ENCODE data around the gene ZNF784. TPM values are rescaled to one million over a fixed set of nuclear protein-coding genes. Genes with fewer than 3 reads are reported as not detected.
A peak's percentile ranks its signal among the peaks of the same experiment; 100 is the strongest.

ZNF784 gene
- total and polyA plus RNA-seq, 5 donors from 2014 or later, result 1.0 to 11.1 (median 1.9) TPM

- H3K4me3 Mint-ChIP-seq, result peak overlapping the region in 2 of 4 donors; percentile 12 to 17
- peaks cover 33% of the 10 kb centered on the region for H3K36me3 Mint-ChIP-seq
- Histone ChIP-seq H3K4me3 (ENCODE audit: low read depth, low read length) (no peak overlapping the region), H3K36me3 (ENCODE audit: control insufficient read depth, insufficient read depth, low read length) (peaks cover 15% of the 10 kb centered on the region), H3K27me3 (ENCODE audit: control insufficient read depth, insufficient read depth, low read length) (no peaks in the 10 kb centered on the region), H3K27ac (ENCODE audit: insufficient read depth, low read length, poor library complexity, severe bottlenecking) (no peak overlapping the region), H3K4me1 (ENCODE audit: control insufficient read depth, insufficient read depth, low read length, poor library complexity, severe bottlenecking) (peaks cover 20% of the 10 kb centered on the region), H3K9me3 (ENCODE audit: control insufficient read depth in 2 of 2, low read length in 2 of 2) (no peaks in the 10 kb centered on the region)
- ATAC-seq (ENCODE audit: low read depth in 2 of 2), result no peak
- H3K27me3 Mint-ChIP-seq, result no peaks in the 10 kb centered on the region
- peaks cover 15 to 77% (median 48%) of the 10 kb centered on the region in 4 donors for H3K4me1 Mint-ChIP-seq
- DNase-seq, result no peak
- peaks cover 0 to 2% (median 0%) of the 10 kb centered on the region in 7 donors for H3K9me3 Mint-ChIP-seq
- H3K27ac Mint-ChIP-seq, result no peak overlapping the region
These were observed 15.0 kb downstream of the ZNF784 start for GRCh38 chr19:55609326-55609725.

- Mint-ChIP-seq H3K9me3 (no peaks in the 10 kb centered on the region), H3K27me3 (no peaks in the 10 kb centered on the region), H3K36me3 (peaks cover 27% of the 10 kb centered on the region), H3K27ac (peak overlapping the region; percentile 96 to 99 (median 98)), H3K4me3 (peak overlapping the region; percentile 90 to 97 (median 94)), H3K4me1 (peaks cover 15 to 71% (median 40%) of the 10 kb centered on the region in 4 donors)
- Histone ChIP-seq H3K27ac (ENCODE audit: insufficient read depth, low read length, poor library complexity, severe bottlenecking) (peak overlapping the region; percentile 93), H3K9me3 (ENCODE audit: control insufficient read depth in 2 of 2, low read length in 2 of 2) (no peaks in the 10 kb centered on the region), H3K27me3 (ENCODE audit: control insufficient read depth, insufficient read depth, low read length) (no peaks in the 10 kb centered on the region), H3K36me3 (ENCODE audit: control insufficient read depth, insufficient read depth, low read length) (peaks cover 15% of the 10 kb centered on the region), H3K4me3 (ENCODE audit: low read depth, low read length) (no peak overlapping the region), H3K4me1 (ENCODE audit: control insufficient read depth, insufficient read depth, low read length, poor library complexity, severe bottlenecking) (peaks cover 22% of the 10 kb centered on the region)
- DNase-seq (no peak), ATAC-seq (ENCODE audit: low read depth in 2 of 2) (no peak)
These were observed 17.5 kb downstream of the ZNF784 start for GRCh38 chr19:55606817-55607216.

- Histone ChIP-seq H3K27me3 (ENCODE audit: control insufficient read depth, insufficient read depth, low read length) (no peaks in the 10 kb centered on the region), H3K4me3 (ENCODE audit: low read depth, low read length) (peak overlapping the region; percentile 84), H3K36me3 (ENCODE audit: control insufficient read depth, insufficient read depth, low read length) (peaks cover 15% of the 10 kb centered on the region), H3K9me3 (ENCODE audit: control insufficient read depth in 2 of 2, low read length in 2 of 2) (no peaks in the 10 kb centered on the region), H3K4me1 (ENCODE audit: control insufficient read depth, insufficient read depth, low read length, poor library complexity, severe bottlenecking) (peaks cover 22% of the 10 kb centered on the region), H3K27ac (ENCODE audit: insufficient read depth, low read length, poor library complexity, severe bottlenecking) (peak overlapping the region; percentile 93)
- DNase-seq, result no peak
- ATAC-seq (ENCODE audit: low read depth in 2 of 2), result no peak
- H3K36me3 Mint-ChIP-seq, result peaks cover 27% of the 10 kb centered on the region
- peak overlapping the region; percentile 90 to 97 (median 94) for H3K4me3 Mint-ChIP-seq
- peak overlapping the region; percentile 96 to 99 (median 98) for H3K27ac Mint-ChIP-seq
- H3K27me3 Mint-ChIP-seq, result no peaks in the 10 kb centered on the region
- peaks cover 15 to 72% (median 42%) of the 10 kb centered on the region in 4 donors for H3K4me1 Mint-ChIP-seq
- H3K9me3 Mint-ChIP-seq, result no peaks in the 10 kb centered on the region
These were observed 17.9 kb downstream of the ZNF784 start for GRCh38 chr19:55606471-55606787.

GRCh38 chr19:55605637-55606470 is 18.5 kb downstream of the ZNF784 start, which contains the start of gene ZNF865:
Gene ZNF865 (plus strand): TSS chr19:55605647. CDS start chr19:55613619, 7,972 bp downstream.
- Histone ChIP-seq H3K36me3 (ENCODE audit: control insufficient read depth, insufficient read depth, low read length) (peaks cover 15% of the 10 kb centered on the region), H3K4me3 (ENCODE audit: low read depth, low read length) (peak within 1 kb of the TSS; percentile 84), H3K9me3 (ENCODE audit: control insufficient read depth in 2 of 2, low read length in 2 of 2) (no peaks in the 10 kb centered on the region), H3K27me3 (ENCODE audit: control insufficient read depth, insufficient read depth, low read length) (no peaks in the 10 kb centered on the region), H3K27ac (ENCODE audit: insufficient read depth, low read length, poor library complexity, severe bottlenecking) (peak within 1 kb of the TSS; percentile 93), H3K4me1 (ENCODE audit: control insufficient read depth, insufficient read depth, low read length, poor library complexity, severe bottlenecking) (peaks cover 27% of the 10 kb centered on the region)
- DNase-seq (peak; percentile 61 to 82 (median 67)), ATAC-seq (ENCODE audit: low read depth in 2 of 2) (peak; percentile 35 to 37)
- Mint-ChIP-seq H3K36me3 (peaks cover 26% of the 10 kb centered on the region), H3K4me3 (peak within 1 kb of the TSS; percentile 90 to 97 (median 94)), H3K4me1 (peaks cover 15 to 72% (median 44%) of the 10 kb centered on the region in 4 donors), H3K27me3 (no peaks in the 10 kb centered on the region), H3K9me3 (no peaks in the 10 kb centered on the region), H3K27ac (peak within 1 kb of the TSS; percentile 96 to 99 (median 98))

GRCh38 chr19:55605207-55605636 is 19.1 kb downstream of the ZNF784 start:
- peak overlapping the region; percentile 71 for H3K4me3 ChIP-seq (ENCODE audit: low read depth, low read length)
- Mint-ChIP-seq H3K36me3 (peaks cover 22% of the 10 kb centered on the region), H3K27ac (peak overlapping the region; percentile 52 to 94 (median 86)), H3K4me3 (peak overlapping the region; percentile 85 to 91 (median 88)), H3K9me3 (no peaks in the 10 kb centered on the region), H3K4me1 (peaks cover 15 to 68% (median 42%) of the 10 kb centered on the region in 4 donors), H3K27me3 (no peaks in the 10 kb centered on the region)
- H3K27me3 ChIP-seq (ENCODE audit: control insufficient read depth, insufficient read depth, low read length), result no peaks in the 10 kb centered on the region
- H3K36me3 ChIP-seq (ENCODE audit: control insufficient read depth, insufficient read depth, low read length), result peaks cover 13% of the 10 kb centered on the region
- ATAC-seq (ENCODE audit: low read depth in 2 of 2), result peak; percentile 77 to 78
- H3K9me3 ChIP-seq (ENCODE audit: control insufficient read depth in 2 of 2, low read length in 2 of 2), result no peaks in the 10 kb centered on the region
- H3K27ac ChIP-seq (ENCODE audit: insufficient read depth, low read length, poor library complexity, severe bottlenecking), result peak overlapping the region; percentile 93
- peaks cover 32% of the 10 kb centered on the region for H3K4me1 ChIP-seq (ENCODE audit: control insufficient read depth, insufficient read depth, low read length, poor library complexity, severe bottlenecking)
- peak; percentile 97 to 98 (median 97) for DNase-seq

- Mint-ChIP-seq H3K4me3 (peak overlapping the region in 3 of 4 donors; percentile 85 to 91 (median 86)), H3K4me1 (peaks cover 15 to 60% (median 40%) of the 10 kb centered on the region in 4 donors), H3K36me3 (peaks cover 12% of the 10 kb centered on the region), H3K9me3 (peaks cover 0 to 1% (median 0%) of the 10 kb centered on the region in 7 donors), H3K27ac (no peak overlapping the region), H3K27me3 (no peaks in the 10 kb centered on the region)
- Histone ChIP-seq H3K27ac (ENCODE audit: insufficient read depth, low read length, poor library complexity, severe bottlenecking) (no peak overlapping the region), H3K4me1 (ENCODE audit: control insufficient read depth, insufficient read depth, low read length, poor library complexity, severe bottlenecking) (peaks cover 32% of the 10 kb centered on the region), H3K9me3 (ENCODE audit: control insufficient read depth in 2 of 2, low read length in 2 of 2) (no peaks in the 10 kb centered on the region), H3K27me3 (ENCODE audit: control insufficient read depth, insufficient read depth, low read length) (no peaks in the 10 kb centered on the region), H3K36me3 (ENCODE audit: control insufficient read depth, insufficient read depth, low read length) (peaks cover 3% of the 10 kb centered on the region), H3K4me3 (ENCODE audit: low read depth, low read length) (no peak overlapping the region)
- no peak for DNase-seq
- no peak for ATAC-seq (ENCODE audit: low read depth in 2 of 2)
These were observed 20.6 kb downstream of the ZNF784 start for GRCh38 chr19:55603581-55604292.

- DNase-seq (no peak), ATAC-seq (ENCODE audit: low read depth in 2 of 2) (no peak)
- no peak overlapping the region for H3K4me3 ChIP-seq (ENCODE audit: low read depth, low read length)
- no peak overlapping the region for H3K27ac Mint-ChIP-seq
- H3K27ac ChIP-seq (ENCODE audit: insufficient read depth, low read length, poor library complexity, severe bottlenecking), result no peak overlapping the region
- peaks cover 10% of the 10 kb centered on the region for H3K36me3 Mint-ChIP-seq
- H3K4me3 Mint-ChIP-seq, result peak overlapping the region in 3 of 4 donors; percentile 31 to 91 (median 85)
- H3K36me3 ChIP-seq (ENCODE audit: control insufficient read depth, insufficient read depth, low read length), result peaks cover 3% of the 10 kb centered on the region
- H3K4me1 Mint-ChIP-seq, result peaks cover 15 to 60% (median 41%) of the 10 kb centered on the region in 4 donors
- peaks cover 0 to 1% (median 0%) of the 10 kb centered on the region in 7 donors for H3K9me3 Mint-ChIP-seq
- no peaks in the 10 kb centered on the region for H3K27me3 Mint-ChIP-seq
- H3K4me1 ChIP-seq (ENCODE audit: control insufficient read depth, insufficient read depth, low read length, poor library complexity, severe bottlenecking), result peaks cover 32% of the 10 kb centered on the region
- no peaks in the 10 kb centered on the region for H3K9me3 ChIP-seq (ENCODE audit: control insufficient read depth in 2 of 2, low read length in 2 of 2)
- no peaks in the 10 kb centered on the region for H3K27me3 ChIP-seq (ENCODE audit: control insufficient read depth, insufficient read depth, low read length)
These were observed 21.3 kb downstream of the ZNF784 start for GRCh38 chr19:55603115-55603514.

Measured in CD4-positive, CD25-positive, alpha-beta regulatory T cell (primary cell).